Activated CD4-positive, alpha-beta T cell treated with anti-CD3 and anti-CD28 coated beads, Interleukin-2, amount 10 ng/mL, durations not matched to agents 7 days and 5 days (primary cell): ENCODE data around the gene PRKN. TPM values are rescaled to one million over a fixed set of nuclear protein-coding genes. Genes with fewer than 3 reads are reported as not detected.

ENCODE experiments used
- CTCF ChIA-PET: fragments of 350-600 bp; sonication (Branson Sonifier 250); formaldehyde crosslinking; loops from one replicate; lab custom pipeline; 2021; ENCODE audit warnings: antibody characterized with exemption; lab: Charles Lee
- POLR2A ChIA-PET: fragments of 350-600 bp; sonication (Branson Sonifier 250); formaldehyde crosslinking; loops from one replicate; lab custom pipeline; 2021; ENCODE audit warnings: antibody characterized with exemption; lab: Charles Lee
- DNase-seq: peaks from one replicate; pipeline ENCODE4 v3.0.0-alpha.2; 2020
- H3K27ac Mint-ChIP-seq: one replicate; pipeline ENCODE4 v1.8.0; 2021; ENCODE audit warnings: mild to moderate bottlenecking, moderate library complexity, mixed read lengths
- H3K27me3 Mint-ChIP-seq: one replicate; pipeline ENCODE4 v1.8.0; 2021; ENCODE audit warnings: mixed read lengths
- H3K36me3 Mint-ChIP-seq: one replicate; pipeline ENCODE4 v1.8.0; 2021; ENCODE audit warnings: low read depth, mixed read lengths
- H3K4me1 Mint-ChIP-seq: one replicate; pipeline ENCODE4 v1.8.0; 2021; ENCODE audit warnings: mixed read lengths
- H3K4me3 Mint-ChIP-seq: one replicate; pipeline ENCODE4 v1.8.0; 2021; ENCODE audit warnings: mild to moderate bottlenecking, moderate library complexity, mixed read lengths
- H3K9me3 Mint-ChIP-seq: one replicate; pipeline ENCODE4 v1.8.0; 2021; ENCODE audit warnings: mixed read lengths
- total RNA-seq, 2 experiments: library from RNA; stranded (reverse); gene quantifications; one replicate each; pipeline ENCODE4 v1.2.3, GENCODE V29; 2021

PRKN gene
- total RNA-seq, 2 experiments from 2014 or later: 0.77 to 0.94 TPM

- DNase-seq: no peak
- CTCF ChIA-PET: no interaction called here
- peaks cover 10% of the 10 kb centered on the region for H3K9me3 Mint-ChIP-seq
- no peaks in the 10 kb centered on the region for H3K36me3 Mint-ChIP-seq
- no peaks in the 10 kb centered on the region for H3K27me3 Mint-ChIP-seq
- POLR2A ChIA-PET: no interaction called here
- H3K27ac Mint-ChIP-seq: no peak overlapping the region
- no peak overlapping the region for H3K4me3 Mint-ChIP-seq
- no peaks in the 10 kb centered on the region for H3K4me1 Mint-ChIP-seq
Observed at GRCh38 chr6:162260027-162260426, 467.5 kb downstream of the PRKN start.

- ChIA-PET POLR2A (no interaction called here), CTCF (no interaction called here)
- peaks cover 5% of the 10 kb centered on the region for H3K9me3 Mint-ChIP-seq
- no peaks in the 10 kb centered on the region for H3K27me3 Mint-ChIP-seq
- H3K36me3 Mint-ChIP-seq: no peaks in the 10 kb centered on the region
- no peaks in the 10 kb centered on the region for H3K4me1 Mint-ChIP-seq
- H3K27ac Mint-ChIP-seq: no peak overlapping the region
- no peak for DNase-seq
- H3K4me3 Mint-ChIP-seq: no peak overlapping the region
Observed at GRCh38 chr6:162258647-162259046, 468.9 kb downstream of the PRKN start.

GRCh38 chr6:162256361-162256760, 471.2 kb downstream of the PRKN start:
- peaks cover 3% of the 10 kb centered on the region for H3K9me3 Mint-ChIP-seq
- no peak overlapping the region for H3K4me3 Mint-ChIP-seq
- CTCF ChIA-PET: no interaction called here
- H3K36me3 Mint-ChIP-seq: no peaks in the 10 kb centered on the region
- H3K4me1 Mint-ChIP-seq: no peaks in the 10 kb centered on the region
- DNase-seq: no peak
- POLR2A ChIA-PET: no interaction called here
- H3K27ac Mint-ChIP-seq: no peak overlapping the region
- H3K27me3 Mint-ChIP-seq: no peaks in the 10 kb centered on the region

GRCh38 chr6:162251257-162251656, 476.3 kb downstream of the PRKN start:
- Mint-ChIP-seq H3K27ac (no peak overlapping the region), H3K36me3 (no peaks in the 10 kb centered on the region), H3K4me1 (no peaks in the 10 kb centered on the region), H3K27me3 (no peaks in the 10 kb centered on the region), H3K9me3 (no peaks in the 10 kb centered on the region), H3K4me3 (no peak overlapping the region)
- POLR2A ChIA-PET: no interaction called here
- CTCF ChIA-PET: no interaction called here
- DNase-seq: no peak

- ChIA-PET POLR2A (no interaction called here), CTCF (no interaction called here)
- no peak overlapping the region for H3K27ac Mint-ChIP-seq
- H3K36me3 Mint-ChIP-seq: no peaks in the 10 kb centered on the region
- no peaks in the 10 kb centered on the region for H3K27me3 Mint-ChIP-seq
- H3K4me1 Mint-ChIP-seq: no peaks in the 10 kb centered on the region
- H3K9me3 Mint-ChIP-seq: no peaks in the 10 kb centered on the region
- DNase-seq: no peak
- no peak overlapping the region for H3K4me3 Mint-ChIP-seq
Observed at GRCh38 chr6:162249907-162250642, 477.5 kb downstream of the PRKN start.

- Mint-ChIP-seq H3K36me3 (no peaks in the 10 kb centered on the region), H3K4me1 (no peaks in the 10 kb centered on the region)
Observed at GRCh38 chr6:162245830-162246420, 481.6 kb downstream of the PRKN start.

GRCh38 chr6:162244031-162244430, 483.5 kb downstream of the PRKN start:
- Mint-ChIP-seq H3K27ac (no peak overlapping the region), H3K9me3 (peaks cover 2% of the 10 kb centered on the region), H3K36me3 (no peaks in the 10 kb centered on the region), H3K27me3 (no peaks in the 10 kb centered on the region), H3K4me3 (no peak overlapping the region), H3K4me1 (no peaks in the 10 kb centered on the region)
- no peak for DNase-seq
- ChIA-PET POLR2A (no interaction called here), CTCF (interaction anchor here (1.2 kb wide), 1 partner anchor 10 kb away, joined by 6 read pairs; no protein-coding TSS in a partner anchor)

More at GRCh38 chr6:162245830-162246420, 481.6 kb downstream of the PRKN start:
- ChIA-PET CTCF (interaction anchor here (0.6 kb wide), 1 partner anchor 1078 kb away, joined by 3 read pairs; no protein-coding TSS in a partner anchor), POLR2A (no interaction called here)
- no peak for DNase-seq
- Mint-ChIP-seq H3K27ac (no peak overlapping the region), H3K4me3 (no peak overlapping the region), H3K27me3 (no peaks in the 10 kb centered on the region), H3K9me3 (peaks cover 2% of the 10 kb centered on the region)

- no peak overlapping the region for H3K4me3 Mint-ChIP-seq
- CTCF ChIA-PET: no interaction called here
- POLR2A ChIA-PET: no interaction called here
- no peaks in the 10 kb centered on the region for H3K27me3 Mint-ChIP-seq
- no peak for DNase-seq
- H3K4me1 Mint-ChIP-seq: no peaks in the 10 kb centered on the region
- no peak overlapping the region for H3K27ac Mint-ChIP-seq
- no peaks in the 10 kb centered on the region for H3K36me3 Mint-ChIP-seq
- H3K9me3 Mint-ChIP-seq: peaks cover 2% of the 10 kb centered on the region
Observed at GRCh38 chr6:162242915-162243314, 484.7 kb downstream of the PRKN start.

- Mint-ChIP-seq H3K9me3 (peaks cover 2% of the 10 kb centered on the region), H3K27me3 (no peaks in the 10 kb centered on the region), H3K4me3 (no peak overlapping the region), H3K36me3 (no peaks in the 10 kb centered on the region), H3K4me1 (no peaks in the 10 kb centered on the region), H3K27ac (no peak overlapping the region)
- no peak for DNase-seq
- ChIA-PET POLR2A (no interaction called here), CTCF (no interaction called here)
Observed at GRCh38 chr6:162239330-162239729, 488.2 kb downstream of the PRKN start.

GRCh38 chr6:162238675-162239074, 488.9 kb downstream of the PRKN start:
- no peak for DNase-seq
- no peaks in the 10 kb centered on the region for H3K9me3 Mint-ChIP-seq
- H3K36me3 Mint-ChIP-seq: no peaks in the 10 kb centered on the region
- ChIA-PET POLR2A (no interaction called here), CTCF (interaction anchor here (0.6 kb wide), 1 partner anchor 60 kb away, joined by 4 read pairs; no protein-coding TSS in a partner anchor)
- H3K4me1 Mint-ChIP-seq: no peaks in the 10 kb centered on the region
- H3K27ac Mint-ChIP-seq: no peak overlapping the region
- no peaks in the 10 kb centered on the region for H3K27me3 Mint-ChIP-seq
- H3K4me3 Mint-ChIP-seq: no peak overlapping the region

GRCh38 chr6:162237331-162237730, 490.2 kb downstream of the PRKN start:
- Mint-ChIP-seq H3K27ac (no peak overlapping the region), H3K4me1 (no peaks in the 10 kb centered on the region), H3K36me3 (no peaks in the 10 kb centered on the region), H3K27me3 (no peaks in the 10 kb centered on the region), H3K9me3 (no peaks in the 10 kb centered on the region), H3K4me3 (no peak overlapping the region)
- POLR2A ChIA-PET: no interaction called here
- DNase-seq: no peak
- CTCF ChIA-PET: no interaction called here

GRCh38 chr6:162234631-162235030, 492.9 kb downstream of the PRKN start:
- H3K4me1 Mint-ChIP-seq: no peaks in the 10 kb centered on the region
- H3K27me3 Mint-ChIP-seq: no peaks in the 10 kb centered on the region
- CTCF ChIA-PET: no interaction called here

GRCh38 chr6:162230147-162230752, 497.3 kb downstream of the PRKN start:
- H3K27ac Mint-ChIP-seq: no peak overlapping the region
- H3K9me3 Mint-ChIP-seq: peaks cover 9% of the 10 kb centered on the region
- no peak for DNase-seq
- ChIA-PET CTCF (no interaction called here), POLR2A (no interaction called here)
- H3K4me3 Mint-ChIP-seq: no peak overlapping the region
- no peaks in the 10 kb centered on the region for H3K4me1 Mint-ChIP-seq
- H3K36me3 Mint-ChIP-seq: no peaks in the 10 kb centered on the region
- H3K27me3 Mint-ChIP-seq: no peaks in the 10 kb centered on the region

More at GRCh38 chr6:162234631-162235030, 492.9 kb downstream of the PRKN start:
- Mint-ChIP-seq H3K4me3 (no peak overlapping the region), H3K9me3 (no peaks in the 10 kb centered on the region), H3K36me3 (no peaks in the 10 kb centered on the region), H3K27ac (no peak overlapping the region)
- no peak for DNase-seq
- POLR2A ChIA-PET: no interaction called here
